Esophagus muscularis mucosa (tissue), 4 donors: ENCODE results near the gene CCR6.

Source experiments
- EP300 ChIP-seq: sonication (generic); formaldehyde crosslinking; IDR thresholded peaks from one replicate; pipeline ENCODE4 v1.6.1; 2017; ENCODE audit warnings: antibody characterized with exemption
- POLR2A ChIP-seq: fragments of 450-650 bp; IDR thresholded peaks from one replicate; pipeline ENCODE4 v1.6.1; 2017; ENCODE audit warnings: antibody characterized with exemption, moderate library complexity, mild to moderate bottlenecking, low read depth
- POLR2AphosphoS5 ChIP-seq, 2 donors: sonication (generic); formaldehyde crosslinking; IDR thresholded peaks; one replicate each; pipeline ENCODE4 v1.6.1; 2017; ENCODE audit warnings: antibody characterized with exemption in 2 of 2
- TF ChIP-seq, protein P1 (sequence below), 3 experiments: fragments of 200-600 bp in 2 of 3; fragments of 450-650 bp in 1 of 3; sonication (generic) in 2 of 3; IDR thresholded peaks; one replicate each; pipeline ENCODE4 v1.5.1; 2017 to 2019; ENCODE audit warnings: antibody characterized with exemption in 3 of 3, mild to moderate bottlenecking in 2 of 3, moderate library complexity in 1 of 3

DNA sequence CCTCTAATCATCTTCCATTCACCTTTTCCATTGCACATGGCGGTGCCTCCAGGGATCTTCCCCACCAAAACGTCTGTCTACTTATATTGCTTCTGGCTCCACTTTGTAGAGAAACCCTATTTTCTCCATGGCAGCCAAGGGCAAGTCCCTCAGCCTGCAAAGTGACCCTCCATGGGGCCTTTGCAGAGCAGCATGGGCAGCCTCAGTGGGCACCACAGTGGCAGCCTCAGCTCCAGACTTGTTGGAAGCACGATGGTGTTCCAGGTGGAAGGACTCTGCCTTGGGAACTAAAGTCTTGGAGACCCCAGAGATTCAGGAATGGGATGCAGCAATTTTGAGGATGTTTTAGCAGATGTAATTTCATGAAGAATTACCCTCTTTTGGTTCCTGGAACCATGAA lies 18.5 kb upstream of the CCR6 start:
- TF ChIP-seq, protein P1, sequence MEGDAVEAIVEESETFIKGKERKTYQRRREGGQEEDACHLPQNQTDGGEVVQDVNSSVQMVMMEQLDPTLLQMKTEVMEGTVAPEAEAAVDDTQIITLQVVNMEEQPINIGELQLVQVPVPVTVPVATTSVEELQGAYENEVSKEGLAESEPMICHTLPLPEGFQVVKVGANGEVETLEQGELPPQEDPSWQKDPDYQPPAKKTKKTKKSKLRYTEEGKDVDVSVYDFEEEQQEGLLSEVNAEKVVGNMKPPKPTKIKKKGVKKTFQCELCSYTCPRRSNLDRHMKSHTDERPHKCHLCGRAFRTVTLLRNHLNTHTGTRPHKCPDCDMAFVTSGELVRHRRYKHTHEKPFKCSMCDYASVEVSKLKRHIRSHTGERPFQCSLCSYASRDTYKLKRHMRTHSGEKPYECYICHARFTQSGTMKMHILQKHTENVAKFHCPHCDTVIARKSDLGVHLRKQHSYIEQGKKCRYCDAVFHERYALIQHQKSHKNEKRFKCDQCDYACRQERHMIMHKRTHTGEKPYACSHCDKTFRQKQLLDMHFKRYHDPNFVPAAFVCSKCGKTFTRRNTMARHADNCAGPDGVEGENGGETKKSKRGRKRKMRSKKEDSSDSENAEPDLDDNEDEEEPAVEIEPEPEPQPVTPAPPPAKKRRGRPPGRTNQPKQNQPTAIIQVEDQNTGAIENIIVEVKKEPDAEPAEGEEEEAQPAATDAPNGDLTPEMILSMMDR (IDR thresholded peaks at IDR 0.05), result no peak
- TF ChIP-seq POLR2AphosphoS5 (IDR thresholded peaks at IDR 0.05) (no peak), POLR2A (no peak), EP300 (no peak)
